ENCODE results near the gene CLDN9.

Gene CLDN9

DNA sequence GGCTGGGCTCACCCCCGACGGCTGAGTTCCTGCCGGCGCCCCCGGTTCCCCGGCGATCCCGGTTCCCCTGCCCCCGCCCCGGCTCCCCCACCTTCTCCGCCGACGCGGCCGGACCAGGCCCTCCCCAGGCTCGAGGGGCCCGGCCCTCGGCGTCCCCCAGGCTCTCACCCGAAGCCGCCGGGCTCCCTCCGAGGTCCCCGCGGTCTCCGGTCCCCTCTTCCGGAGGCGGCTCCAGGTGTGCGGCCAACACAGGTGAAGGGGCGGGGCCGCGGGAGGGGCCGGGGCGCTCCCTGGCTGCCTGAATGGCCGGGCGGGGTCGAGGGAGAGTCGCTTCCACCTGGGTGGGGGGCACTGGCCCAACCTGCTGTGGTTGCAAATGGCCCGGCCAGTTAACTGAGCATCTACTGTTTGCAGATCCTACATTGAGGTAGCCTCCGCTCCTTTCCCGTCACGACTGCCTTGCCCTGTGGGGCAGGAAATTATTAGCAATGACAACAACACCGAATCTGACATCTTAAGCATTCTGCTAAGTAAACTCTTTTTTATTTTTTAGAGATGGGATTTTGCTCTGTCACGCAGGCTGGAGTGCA is 24.1 kb downstream of the CLDN9 start, which contains the start of gene BICDL2:
BICDL2 (minus strand) TSS at position 219 of the 590 bp plus-strand sequence. CDS start 1,448 bp downstream, outside the sequence.
- TF ChIP-seq, protein P1, sequence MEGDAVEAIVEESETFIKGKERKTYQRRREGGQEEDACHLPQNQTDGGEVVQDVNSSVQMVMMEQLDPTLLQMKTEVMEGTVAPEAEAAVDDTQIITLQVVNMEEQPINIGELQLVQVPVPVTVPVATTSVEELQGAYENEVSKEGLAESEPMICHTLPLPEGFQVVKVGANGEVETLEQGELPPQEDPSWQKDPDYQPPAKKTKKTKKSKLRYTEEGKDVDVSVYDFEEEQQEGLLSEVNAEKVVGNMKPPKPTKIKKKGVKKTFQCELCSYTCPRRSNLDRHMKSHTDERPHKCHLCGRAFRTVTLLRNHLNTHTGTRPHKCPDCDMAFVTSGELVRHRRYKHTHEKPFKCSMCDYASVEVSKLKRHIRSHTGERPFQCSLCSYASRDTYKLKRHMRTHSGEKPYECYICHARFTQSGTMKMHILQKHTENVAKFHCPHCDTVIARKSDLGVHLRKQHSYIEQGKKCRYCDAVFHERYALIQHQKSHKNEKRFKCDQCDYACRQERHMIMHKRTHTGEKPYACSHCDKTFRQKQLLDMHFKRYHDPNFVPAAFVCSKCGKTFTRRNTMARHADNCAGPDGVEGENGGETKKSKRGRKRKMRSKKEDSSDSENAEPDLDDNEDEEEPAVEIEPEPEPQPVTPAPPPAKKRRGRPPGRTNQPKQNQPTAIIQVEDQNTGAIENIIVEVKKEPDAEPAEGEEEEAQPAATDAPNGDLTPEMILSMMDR (IDR thresholded peaks at IDR 0.05; ENCODE audit: insufficient read depth, low read length, poor library complexity, severe bottlenecking): no peak
- H3K27me3 ChIP-seq (replicated peaks; ENCODE audit: control insufficient read depth, insufficient read depth, low read length): peaks cover 8% of the 10 kb centered on the region
- no peaks in the 10 kb centered on the region for H3K36me3 ChIP-seq (ENCODE audit: control insufficient read depth, insufficient read depth, low read length)
- DNase-seq (ENCODE audit: extremely low read depth, insufficient read length): no peak
- H3K4me3 ChIP-seq (replicated peaks; ENCODE audit: low read depth, low read length): no peak within 1 kb of the TSS

DNA sequence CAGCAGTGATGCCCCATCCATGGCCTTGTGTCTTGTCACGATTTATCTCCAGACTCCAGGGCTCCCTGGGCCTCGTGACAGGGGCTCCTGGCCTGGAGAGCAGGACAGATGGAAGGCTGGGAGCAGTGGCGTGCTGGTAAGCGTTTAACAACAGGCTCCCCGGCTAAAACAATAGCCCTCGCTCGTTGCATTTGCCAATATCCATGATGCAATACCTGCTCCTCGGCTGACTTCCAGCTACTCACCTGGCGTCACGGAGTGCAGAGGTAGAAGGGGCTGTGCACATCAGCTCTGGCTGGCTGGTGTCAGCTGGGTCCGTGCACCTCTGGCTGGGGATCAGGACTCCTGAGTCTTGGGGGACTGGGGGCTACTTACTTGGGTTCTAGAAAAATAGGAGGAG is 25.5 kb downstream of the CLDN9 start:
- Histone ChIP-seq H3K36me3 (ENCODE audit: control insufficient read depth, insufficient read depth, low read length) (no peaks in the 10 kb centered on the region), H3K27me3 (replicated peaks; ENCODE audit: control insufficient read depth, insufficient read depth, low read length) (peaks cover 7% of the 10 kb centered on the region), H3K4me3 (replicated peaks; ENCODE audit: low read depth, low read length) (no peak overlapping the region)
- no peak for DNase-seq (ENCODE audit: extremely low read depth, insufficient read length)
- TF ChIP-seq, protein P1 (IDR thresholded peaks at IDR 0.05; ENCODE audit: insufficient read depth, low read length, poor library complexity, severe bottlenecking): no peak

DNA sequence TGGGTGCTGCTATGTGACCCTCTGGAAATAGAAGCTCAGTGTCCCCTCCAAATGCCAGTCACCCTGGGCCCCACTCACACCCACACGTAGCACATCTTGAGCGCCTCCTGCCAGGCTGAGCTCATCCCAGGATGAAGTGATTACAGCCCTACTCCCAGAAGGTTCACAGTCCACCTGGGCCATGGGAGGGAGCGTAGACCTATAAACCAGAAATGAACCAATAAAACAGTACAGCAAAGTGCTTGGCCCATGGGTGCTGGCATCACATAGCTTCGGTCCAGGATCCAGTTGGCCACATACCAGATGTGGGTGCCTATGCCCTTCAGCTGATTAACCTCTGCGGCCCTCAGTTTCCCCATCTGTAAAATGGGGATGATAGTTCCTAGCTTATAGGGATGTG is 26.2 kb downstream of the CLDN9 start:
- no peak overlapping the region for H3K4me3 ChIP-seq (replicated peaks; ENCODE audit: low read depth, low read length)
- TF ChIP-seq, protein P1 (IDR thresholded peaks at IDR 0.05; ENCODE audit: insufficient read depth, low read length, poor library complexity, severe bottlenecking): no peak
- DNase-seq (ENCODE audit: extremely low read depth, insufficient read length): no peak
- peaks cover 7% of the 10 kb centered on the region for H3K27me3 ChIP-seq (replicated peaks; ENCODE audit: control insufficient read depth, insufficient read depth, low read length)
- no peaks in the 10 kb centered on the region for H3K36me3 ChIP-seq (ENCODE audit: control insufficient read depth, insufficient read depth, low read length)

DNA sequence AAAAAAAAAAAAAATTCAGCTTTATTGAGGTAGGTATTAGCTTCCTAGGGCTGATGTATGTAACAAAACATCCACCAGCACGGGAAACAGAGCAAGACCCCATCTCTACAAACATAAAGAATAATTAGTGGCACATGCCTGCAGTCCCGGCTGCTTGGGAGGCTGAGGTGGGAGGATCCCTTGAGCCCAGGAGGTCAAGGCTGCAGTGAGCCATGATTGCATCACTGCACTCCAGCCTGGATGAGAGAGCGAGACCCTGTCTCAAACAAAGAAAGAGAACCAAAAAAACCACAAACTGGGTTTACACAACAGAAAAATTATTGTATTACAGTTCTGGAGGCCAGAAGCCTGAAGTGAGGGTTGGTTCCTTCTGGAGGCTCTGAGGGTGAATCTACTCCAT is 29.7 kb downstream of the CLDN9 start:
- no peak overlapping the region for H3K4me3 ChIP-seq (replicated peaks; ENCODE audit: low read depth, low read length)
- DNase-seq (ENCODE audit: extremely low read depth, insufficient read length): no peak
- peaks cover 4% of the 10 kb centered on the region; the same call in 1 of the 2 replicates for H3K27me3 ChIP-seq (replicated peaks; ENCODE audit: control insufficient read depth, insufficient read depth, low read length)
- no peaks in the 10 kb centered on the region for H3K36me3 ChIP-seq (ENCODE audit: control insufficient read depth, insufficient read depth, low read length)
- TF ChIP-seq, protein P1 (IDR thresholded peaks at IDR 0.05; ENCODE audit: insufficient read depth, low read length, poor library complexity, severe bottlenecking): no peak

DNA sequence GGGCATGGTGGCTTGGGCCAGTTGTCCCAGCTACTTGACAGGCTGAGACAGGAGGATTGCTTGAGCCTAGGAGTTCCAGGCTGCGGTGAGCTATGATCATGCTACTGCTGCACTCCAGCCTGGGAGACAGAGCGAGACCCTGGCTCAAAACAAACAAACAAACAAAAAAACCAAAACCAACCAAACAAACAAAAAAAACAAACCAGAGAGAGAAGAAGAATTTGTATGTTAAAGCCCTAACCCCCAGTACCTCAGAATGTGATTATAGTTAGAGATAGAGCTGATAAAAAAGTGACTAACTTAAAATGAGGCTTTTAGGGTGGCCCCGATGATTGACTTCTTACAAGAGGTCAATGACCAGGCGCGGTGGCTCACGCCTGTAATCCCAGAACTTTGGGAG is 32.0 kb downstream of the CLDN9 start:
- Histone ChIP-seq H3K4me3 (replicated peaks; ENCODE audit: low read depth, low read length) (no peak overlapping the region), H3K27me3 (replicated peaks; ENCODE audit: control insufficient read depth, insufficient read depth, low read length) (no peaks in the 10 kb centered on the region; the same call in 1 of the 2 replicates), H3K36me3 (ENCODE audit: control insufficient read depth, insufficient read depth, low read length) (no peaks in the 10 kb centered on the region)
- DNase-seq (ENCODE audit: extremely low read depth, insufficient read length): no peak
- TF ChIP-seq, protein P1 (IDR thresholded peaks at IDR 0.05; ENCODE audit: insufficient read depth, low read length, poor library complexity, severe bottlenecking): no peak

All from GM06990 (cell line).